Measurements from ENCODE around the gene UBLCP1.
"Not testable (repeated sequence)": the region's sequence is repeated elsewhere in the genome, so short reads cannot be mapped to it uniquely, and the experiment has no call there.

Gene UBLCP1

DNA sequence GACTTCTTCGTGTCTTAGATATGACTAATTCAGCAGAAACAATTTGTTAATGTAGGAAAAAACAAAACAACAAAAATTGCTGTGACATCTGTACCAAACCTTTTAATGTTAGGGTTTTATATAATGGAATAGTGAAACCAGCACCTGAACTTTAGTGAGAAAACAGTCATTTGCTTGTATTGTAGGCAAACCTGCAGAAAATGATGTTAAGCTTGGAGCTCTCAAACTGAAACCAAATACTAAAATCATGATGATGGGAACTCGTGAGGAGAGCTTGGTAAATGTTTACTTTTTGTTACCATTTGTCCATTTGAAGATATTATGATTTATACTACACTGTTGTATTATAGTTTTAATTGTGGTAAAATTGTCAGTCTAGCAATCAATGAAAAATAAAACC is 6.6 kb downstream of the UBLCP1 start:
- DNase-seq (ENCODE audit: low read depth) = no peak
- no peak overlapping the region for H3K4me3 ChIP-seq (ENCODE audit: low read depth, low read length)
- TF ChIP-seq, protein P1, sequence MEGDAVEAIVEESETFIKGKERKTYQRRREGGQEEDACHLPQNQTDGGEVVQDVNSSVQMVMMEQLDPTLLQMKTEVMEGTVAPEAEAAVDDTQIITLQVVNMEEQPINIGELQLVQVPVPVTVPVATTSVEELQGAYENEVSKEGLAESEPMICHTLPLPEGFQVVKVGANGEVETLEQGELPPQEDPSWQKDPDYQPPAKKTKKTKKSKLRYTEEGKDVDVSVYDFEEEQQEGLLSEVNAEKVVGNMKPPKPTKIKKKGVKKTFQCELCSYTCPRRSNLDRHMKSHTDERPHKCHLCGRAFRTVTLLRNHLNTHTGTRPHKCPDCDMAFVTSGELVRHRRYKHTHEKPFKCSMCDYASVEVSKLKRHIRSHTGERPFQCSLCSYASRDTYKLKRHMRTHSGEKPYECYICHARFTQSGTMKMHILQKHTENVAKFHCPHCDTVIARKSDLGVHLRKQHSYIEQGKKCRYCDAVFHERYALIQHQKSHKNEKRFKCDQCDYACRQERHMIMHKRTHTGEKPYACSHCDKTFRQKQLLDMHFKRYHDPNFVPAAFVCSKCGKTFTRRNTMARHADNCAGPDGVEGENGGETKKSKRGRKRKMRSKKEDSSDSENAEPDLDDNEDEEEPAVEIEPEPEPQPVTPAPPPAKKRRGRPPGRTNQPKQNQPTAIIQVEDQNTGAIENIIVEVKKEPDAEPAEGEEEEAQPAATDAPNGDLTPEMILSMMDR (conservative IDR thresholded peaks at IDR 0.05; ENCODE audit: low read depth, low read length) = no peak

DNA sequence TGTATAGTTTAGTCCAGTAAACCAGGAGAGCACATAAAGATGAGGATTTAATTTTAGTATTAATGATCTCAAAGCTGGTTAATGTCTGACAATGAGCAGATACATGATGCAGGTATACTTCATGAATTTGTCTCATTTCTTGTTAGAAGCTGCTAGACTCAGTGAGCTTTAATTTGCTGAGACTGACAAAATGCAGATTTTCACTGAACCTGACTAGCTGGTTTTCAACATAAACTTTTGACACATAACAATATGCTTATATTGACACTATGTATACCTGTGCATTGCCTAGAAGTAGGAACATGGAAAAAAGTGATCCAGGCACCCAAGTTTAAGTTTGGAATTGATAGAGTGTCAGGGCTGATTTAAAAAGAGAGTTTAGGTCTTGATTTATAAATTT is 10.8 kb downstream of the UBLCP1 start:
- TF ChIP-seq, protein P1 (conservative IDR thresholded peaks at IDR 0.05; ENCODE audit: low read depth, low read length) = no peak
- H3K4me3 ChIP-seq (ENCODE audit: low read depth, low read length) = no peak overlapping the region
- DNase-seq (ENCODE audit: low read depth) = no peak

DNA sequence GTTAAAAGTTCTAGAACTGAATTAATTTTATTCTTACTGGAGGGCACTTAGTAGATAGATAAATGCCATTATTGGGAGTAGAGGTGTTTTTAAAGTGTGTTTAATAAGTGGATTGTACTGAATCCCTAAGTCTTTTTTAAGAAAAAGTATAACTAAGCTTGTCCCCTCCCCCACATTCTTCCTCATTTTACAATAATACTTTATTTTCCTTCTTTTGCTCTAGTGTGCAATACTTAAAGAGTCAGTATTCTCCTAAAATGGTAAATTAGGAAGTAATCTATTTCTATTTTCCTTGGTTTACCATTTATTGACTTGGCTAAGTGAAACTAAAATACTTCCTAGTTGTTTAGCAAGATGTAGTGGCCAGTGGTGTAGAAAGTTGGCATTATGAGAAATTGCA is 11.6 kb downstream of the UBLCP1 start:
- H3K4me3 ChIP-seq (ENCODE audit: low read depth, low read length) = no peak overlapping the region
- TF ChIP-seq, protein P1 (conservative IDR thresholded peaks at IDR 0.05; ENCODE audit: low read depth, low read length) = no peak
- no peak for DNase-seq (ENCODE audit: low read depth)

DNA sequence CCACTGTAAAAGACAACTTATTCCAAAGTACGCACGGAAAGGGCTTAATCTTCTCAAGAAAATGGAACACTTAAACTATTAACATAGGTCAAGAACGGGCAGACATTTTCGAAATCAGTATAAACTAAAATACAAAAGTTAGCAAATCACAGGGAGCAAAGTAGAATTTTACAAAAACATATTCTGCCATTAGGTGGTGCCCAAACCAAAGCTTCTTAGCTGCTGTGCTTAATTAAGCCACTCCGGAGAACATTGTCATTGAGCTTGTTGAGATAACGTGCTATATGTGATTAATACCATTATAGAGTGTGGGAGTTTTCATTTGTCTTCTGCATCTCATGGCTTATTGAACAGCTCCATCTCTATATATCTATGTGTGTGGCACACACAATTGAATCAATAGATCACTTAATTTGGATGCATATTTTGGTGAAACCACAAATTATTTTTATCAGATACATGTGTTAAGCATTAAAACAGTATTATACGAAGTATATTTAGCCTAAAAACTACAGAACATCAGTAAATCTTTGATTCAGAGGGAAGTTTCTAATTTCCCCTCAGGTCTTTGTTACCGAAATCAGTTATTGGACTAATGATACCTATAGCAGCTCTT is 23.4 kb downstream of the UBLCP1 start:
- no peak overlapping the region for H3K4me3 ChIP-seq (ENCODE audit: low read depth, low read length)
- DNase-seq (ENCODE audit: low read depth) = peak; percentile 74
- TF ChIP-seq, protein P1 (conservative IDR thresholded peaks at IDR 0.05; ENCODE audit: low read depth, low read length) = peak; percentile 66

DNA sequence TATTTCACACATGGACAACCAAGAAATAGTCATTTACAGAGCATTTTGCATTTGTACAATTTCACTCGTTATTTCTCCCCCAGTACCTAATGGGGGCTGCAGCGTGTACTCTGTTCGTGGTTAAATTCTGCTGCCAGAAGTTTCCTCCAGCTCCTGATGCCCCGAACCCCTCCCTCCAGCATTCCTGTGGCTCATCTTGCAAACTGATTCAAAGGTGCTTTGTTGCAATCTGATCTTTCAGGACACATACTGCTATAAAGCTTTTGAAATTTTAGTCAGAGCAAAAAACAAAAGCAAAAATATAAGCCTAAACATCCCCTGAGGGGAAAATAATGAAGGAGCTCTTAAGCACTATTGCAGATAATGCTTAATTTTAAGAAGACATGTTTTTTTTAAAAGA is 27.7 kb downstream of the UBLCP1 start:
- TF ChIP-seq, protein P1 (conservative IDR thresholded peaks at IDR 0.05; ENCODE audit: low read depth, low read length) = no peak
- DNase-seq (ENCODE audit: low read depth) = peak; percentile 79
- no peak overlapping the region for H3K4me3 ChIP-seq (ENCODE audit: low read depth, low read length)

DNA sequence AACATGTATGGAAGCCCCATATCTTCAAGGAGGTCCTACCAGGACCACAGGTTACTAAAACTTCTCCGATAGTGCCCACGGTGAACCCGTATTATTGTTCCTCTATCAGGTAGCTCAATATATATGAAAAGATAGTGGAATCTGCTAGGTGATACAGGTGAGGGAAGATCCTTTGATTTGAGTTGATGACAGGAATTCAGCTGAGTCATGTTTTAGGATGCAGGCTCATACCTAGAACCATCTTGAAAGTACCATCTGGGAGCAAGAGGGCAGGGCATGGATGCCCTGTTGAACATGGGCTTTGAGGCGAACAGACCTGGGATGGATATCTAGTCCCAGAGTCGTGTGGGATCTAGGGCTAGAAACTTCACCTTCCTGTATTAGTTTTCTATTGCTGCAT is 31.8 kb downstream of the UBLCP1 start:
- no peak for DNase-seq (ENCODE audit: low read depth)
- TF ChIP-seq, protein P1 (conservative IDR thresholded peaks at IDR 0.05; ENCODE audit: low read depth, low read length) = no peak

DNA sequence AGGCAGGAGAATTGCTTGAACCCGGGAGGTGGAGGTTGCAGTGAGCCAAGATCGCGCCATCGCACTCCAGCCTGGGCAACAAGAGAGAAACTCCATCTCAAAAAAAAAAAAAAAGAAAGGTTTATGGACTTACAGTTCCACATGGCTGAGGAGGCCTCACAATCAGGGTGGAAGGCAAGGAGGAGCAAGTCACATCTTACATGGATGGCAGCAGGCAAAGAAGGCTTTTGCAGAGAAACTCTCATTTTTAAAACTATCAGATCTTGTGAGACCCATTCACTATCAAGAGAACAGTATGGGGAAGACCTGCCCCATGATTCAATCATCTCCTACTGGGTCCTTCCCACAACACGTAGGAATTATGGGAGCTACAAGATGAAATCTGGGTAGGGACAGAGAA is 34.2 kb downstream of the UBLCP1 start:
- not testable (repeated sequence) for DNase-seq (ENCODE audit: low read depth); H3K4me3 ChIP-seq (ENCODE audit: low read depth, low read length)

More for the DNA sequence above, 31.8 kb downstream of the UBLCP1 start:
- H3K4me3 ChIP-seq (ENCODE audit: low read depth, low read length) = no peak overlapping the region

Data from choroid plexus epithelial cell (primary cell).